Pancreas (tissue), 10 donors: Measurements from ENCODE around the gene SLC48A1. TPM values are rescaled to one million over a fixed set of nuclear protein-coding genes. Genes with fewer than 3 reads are reported as not detected.

ENCODE experiments used
- ATAC-seq, 4 donors: fragments of 200-7000 bp; cut with Tn5 transposase; one replicate each; pipeline versions ENCODE4 v1.8.0 to v1.9.1; 2020; ENCODE audit warnings: mild to moderate bottlenecking in 4 of 4, moderate library complexity in 4 of 4
- DNase-seq, 6 donors: peaks; one replicate each; pipeline ENCODE4 v3.0.0-alpha.2; 2020
- FAIRE-seq: peaks from 2 replicates; lab custom pipeline; 2012; peaks lifted over from hg19 to GRCh38; lab: Jason Lieb, UNC
- H3K27ac ChIP-seq, 4 donors: fragments of 200-600 bp; sonication (generic); 1 replicate in 3 of 4; 2 replicates in 1 of 4; pipeline versions ENCODE4 v1.5.0 to v1.8.0; 2020
- H3K27me3 ChIP-seq, 4 donors: fragments of 200-600 bp; one replicate each; pipeline ENCODE4 v1.8.0; 2021
- H3K36me3 ChIP-seq, 3 donors: fragments of 200-600 bp; sonication (generic) in 1 of 3; one replicate each; pipeline versions ENCODE4 v1.5.0 to v1.8.0; 2020 to 2021
- H3K4me1 ChIP-seq, 3 donors: fragments of 200-600 bp; one replicate each; pipeline ENCODE4 v1.8.0; 2021
- H3K4me3 ChIP-seq, 4 donors: fragments of 200-600 bp; sonication (generic) in 2 of 4; one replicate each; pipeline versions ENCODE4 v1.5.0 to v1.8.0; 2020 to 2021
- H3K9me3 ChIP-seq, 4 donors: fragments of 200-600 bp; one replicate each; pipeline ENCODE4 v1.8.0; 2021
- CTCF ChIP-seq, 4 donors: fragments of 200-600 bp; sonication (generic) in 3 of 4; IDR thresholded peaks; one replicate each; pipeline versions ENCODE4 v1.5.0 to v1.8.0; 2021; ENCODE audit warnings: antibody characterized with exemption in 4 of 4
- WGBS, 2 donors: extraction: QIAGEN DNeasy Blood & Tissue Kit; methylation state at CpG; one replicate each; pipeline ENCODE4 v1.1.7; 2013; 5-methylcytosine and 5-hydroxymethylcytosine counted together
- intact Hi-C, 3 donors: fragments of 100-400 bp; cut with DNase I; formaldehyde crosslinking; loops; one replicate each; pipeline versions ENCODE4 v1.11.1 to v1.14.2; 2022
- polyA plus RNA-seq, 2 donors: library from polyadenylated mRNA; stranded (reverse); fragments of 200-250 nt; gene quantifications; one replicate each; pipeline ENCODE4 v1.2.3, GENCODE V29; 2013
- total RNA-seq, 6 donors: library from RNA; stranded (reverse); fragmentation: NEBNext Ultra II Directional in 4 of 6; extraction: Animal tissue kit (Norgen Biotek cat#: 25700) in 4 of 6; gene quantifications; one replicate each; pipeline versions ENCODE4 v1.2.1 to v1.2.4, GENCODE V29; 2021 to 2023
- donor health status: healthy with polysubstance abuse.
- donor health status: DM: no; HTN: no; CAD: no; lungs with moderate emphysema.
- donor health status: DM: no; HTN: no; CAD: no.
- donor health status: control.
- donor health status: control.
- donor health status: Bipolar disorder and iron deficiency.
- donor health status: DM: yes; HTN: yes; CAD: no.
- donor health status: DM: no; HTN: no; CAD: no.
- donor health status: DM: no; HTN: no; CAD: no.
- donor health status: DM: yes; HTN: yes; CAD: no.

SLC48A1 gene
- total and polyA plus RNA-seq, 8 donors: 12.2 to 17.2 (median 13.8) TPM

- Histone ChIP-seq H3K4me1 (peaks cover 10 to 18% (median 17%) of the 10 kb centered on the region in 3 donors), H3K36me3 (no peaks in the 10 kb centered on the region), H3K27me3 (no peaks in the 10 kb centered on the region), H3K9me3 (no peaks in the 10 kb centered on the region), H3K4me3 (no peak overlapping the region), H3K27ac (peak overlapping the region; percentile 2 to 50 (median 26))
- DNase-seq: peak in 5 of 6 donors; percentile 55 to 68 (median 64)
- intact Hi-C loops: no loop called here
- FAIRE-seq: no peak
- ATAC-seq: peak; percentile 78 to 90 (median 85)
- WGBS, 2 donors: 11 to 13% methylated on average over 8 of the region's 8 CpGs
- no peak for TF ChIP-seq CTCF (IDR thresholded peaks at IDR 0.05)
Observed at GRCh38 chr12:47730341-47730744, 42.7 kb upstream of the SLC48A1 start.

GRCh38 chr12:47731723-47732122 is 41.3 kb upstream of the SLC48A1 start:
- Histone ChIP-seq H3K9me3 (no peaks in the 10 kb centered on the region), H3K36me3 (no peaks in the 10 kb centered on the region), H3K4me3 (no peak overlapping the region), H3K27ac (no peak overlapping the region), H3K4me1 (peaks cover 18 to 25% (median 24%) of the 10 kb centered on the region in 3 donors), H3K27me3 (no peaks in the 10 kb centered on the region)
- 59 to 61% methylated on average over 5 of the region's 5 CpGs for WGBS, 2 donors
- TF ChIP-seq CTCF (IDR thresholded peaks at IDR 0.05): no peak
- FAIRE-seq: no peak
- intact Hi-C loops: no loop called here
- no peak for ATAC-seq
- no peak for DNase-seq

- intact Hi-C loops: no loop called here
- ATAC-seq (no peak), FAIRE-seq (no peak)
Observed at GRCh38 chr12:47732504-47732903, 40.5 kb upstream of the SLC48A1 start.

DNA sequence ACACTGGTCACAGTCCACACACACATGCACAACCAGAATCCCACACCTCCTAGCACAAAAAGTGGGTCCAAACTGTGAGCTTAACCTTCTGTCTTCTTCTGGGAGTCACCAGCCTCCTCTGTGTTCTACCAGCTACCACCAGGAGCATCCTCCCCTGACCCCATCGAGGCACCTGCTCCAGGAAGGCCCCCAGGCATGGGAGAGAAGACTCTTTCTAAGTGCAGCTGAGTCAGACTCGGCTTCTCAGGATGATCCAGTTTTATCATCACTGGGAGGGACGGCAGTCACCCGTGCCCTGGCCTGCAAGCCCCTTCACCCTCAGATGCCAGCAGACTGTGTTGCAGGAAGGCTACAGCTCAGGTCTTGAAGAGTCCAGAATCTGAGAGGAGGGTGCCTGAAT is 39.9 kb upstream of the SLC48A1 start:
- H3K27ac ChIP-seq: no peak overlapping the region
- H3K27me3 ChIP-seq: no peaks in the 10 kb centered on the region
- no peak overlapping the region for H3K4me3 ChIP-seq
- no peak for TF ChIP-seq CTCF (IDR thresholded peaks at IDR 0.05)
- peak in 1 of 6 donors; percentile 22 for DNase-seq
- WGBS, 2 donors: 79 to 90% methylated on average over 4 of the region's 4 CpGs
- H3K36me3 ChIP-seq: no peaks in the 10 kb centered on the region
- H3K9me3 ChIP-seq: no peaks in the 10 kb centered on the region
- no peak for ATAC-seq
- peaks cover 22 to 36% (median 35%) of the 10 kb centered on the region in 3 donors for H3K4me1 ChIP-seq
- intact Hi-C loops: no loop called here
- no peak for FAIRE-seq

More at GRCh38 chr12:47732504-47732903, 40.5 kb upstream of the SLC48A1 start:
- no peaks in the 10 kb centered on the region for H3K27me3 ChIP-seq
- H3K36me3 ChIP-seq: no peaks in the 10 kb centered on the region
- H3K4me1 ChIP-seq: peaks cover 22 to 32% (median 32%) of the 10 kb centered on the region in 3 donors
- H3K27ac ChIP-seq: no peak overlapping the region
- no peak overlapping the region for H3K4me3 ChIP-seq
- no peaks in the 10 kb centered on the region for H3K9me3 ChIP-seq
- peak in 1 of 6 donors; percentile 12 for DNase-seq
- 79 to 81% methylated on average over 2 of the region's 2 CpGs for WGBS, 2 donors
- no peak for TF ChIP-seq CTCF (IDR thresholded peaks at IDR 0.05)

DNA sequence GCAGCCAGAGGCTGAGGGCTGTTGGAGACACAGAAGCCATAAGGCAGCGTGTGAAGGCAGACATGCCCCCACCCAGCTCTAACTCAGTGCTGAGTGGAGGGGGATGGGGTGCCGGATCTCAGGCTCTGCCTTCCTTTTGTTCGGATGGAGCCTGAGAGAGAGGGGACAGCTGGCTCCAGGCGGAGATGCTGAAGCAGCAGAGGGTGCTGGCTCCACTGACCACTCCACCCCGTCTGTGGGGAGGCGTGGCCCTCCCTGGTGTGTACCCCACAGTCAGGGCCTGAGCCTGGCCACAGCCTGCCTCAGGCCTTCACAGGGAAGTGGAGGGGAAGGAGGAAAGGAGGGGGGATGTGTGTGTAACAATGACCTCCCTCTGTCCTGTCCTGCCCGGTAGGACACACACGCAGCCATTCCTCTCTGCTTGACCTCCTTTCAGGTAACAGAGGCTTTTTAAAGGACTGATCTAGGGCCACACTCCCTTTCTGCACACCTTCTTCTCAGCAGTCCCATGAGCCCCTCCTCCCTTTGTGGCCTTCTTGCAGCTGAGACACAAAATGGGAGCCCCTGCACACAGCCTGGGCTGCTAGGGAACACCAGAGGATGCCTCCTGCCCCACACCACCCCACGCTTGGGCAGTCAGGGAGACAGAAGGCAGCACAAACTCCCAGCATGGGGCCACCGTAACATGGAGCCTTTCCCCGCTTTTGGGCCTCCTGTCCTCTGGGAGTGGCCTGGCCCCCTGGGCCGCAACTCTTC is 38.1 kb upstream of the SLC48A1 start:
- no peak for ATAC-seq
- 87 to 95% methylated on average over 12 of the region's 12 CpGs for WGBS, 2 donors
- Histone ChIP-seq H3K36me3 (no peaks in the 10 kb centered on the region), H3K4me1 (peaks cover 22 to 31% (median 30%) of the 10 kb centered on the region in 3 donors), H3K27me3 (no peaks in the 10 kb centered on the region), H3K9me3 (no peaks in the 10 kb centered on the region), H3K4me3 (no peak overlapping the region), H3K27ac (no peak overlapping the region)
- intact Hi-C loops: no loop called here
- FAIRE-seq: no peak
- TF ChIP-seq CTCF (IDR thresholded peaks at IDR 0.05): no peak
- peak in 1 of 6 donors; percentile 51 for DNase-seq
